ENCODE results near the gene SLC6A6.

Gene SLC6A6

DNA sequence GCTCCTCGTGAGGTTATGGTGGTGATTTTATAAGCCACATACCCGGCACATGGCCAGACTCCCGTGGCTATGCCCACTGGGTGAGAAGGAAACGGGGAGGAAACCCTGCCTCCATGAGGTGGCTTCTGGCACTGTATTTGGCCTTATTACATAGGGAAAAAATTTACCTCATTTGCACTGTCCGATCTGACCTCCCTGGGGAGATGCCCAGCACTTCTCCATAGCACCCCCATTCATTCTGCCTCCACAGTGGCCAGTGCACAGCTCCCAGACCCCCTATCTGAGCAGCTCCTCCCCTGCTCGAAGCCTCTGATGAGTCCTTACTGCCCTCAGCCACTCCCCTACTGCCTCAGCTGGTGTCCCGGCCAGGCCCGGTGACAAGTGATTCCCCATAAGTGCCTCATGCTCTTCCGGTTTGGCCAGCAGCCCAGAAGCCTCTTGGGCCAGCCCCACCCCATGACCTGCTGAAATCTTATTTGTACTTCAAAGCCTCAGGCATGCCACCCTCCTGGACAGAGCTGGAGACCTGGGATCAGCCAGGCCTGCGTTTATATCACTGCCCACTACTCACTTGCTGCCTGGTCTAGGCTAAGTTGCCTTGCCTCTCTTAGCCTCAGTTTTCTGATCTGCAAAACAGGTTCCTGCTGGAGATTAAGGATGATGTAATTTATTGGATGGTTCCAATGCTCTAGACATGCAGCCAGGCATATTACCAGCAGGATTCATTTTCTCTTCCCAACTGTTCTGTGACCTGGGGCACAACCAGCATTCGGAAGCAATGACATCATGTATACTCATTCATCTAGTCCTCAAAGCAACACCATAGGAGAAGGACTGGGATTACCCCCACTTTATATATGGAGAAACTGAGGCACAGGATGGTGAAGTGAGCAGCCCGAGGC, 30.6 kb upstream of the SLC6A6 start:
- peak in 1 of 58 donors; percentile 16 for DNase-seq

DNA sequence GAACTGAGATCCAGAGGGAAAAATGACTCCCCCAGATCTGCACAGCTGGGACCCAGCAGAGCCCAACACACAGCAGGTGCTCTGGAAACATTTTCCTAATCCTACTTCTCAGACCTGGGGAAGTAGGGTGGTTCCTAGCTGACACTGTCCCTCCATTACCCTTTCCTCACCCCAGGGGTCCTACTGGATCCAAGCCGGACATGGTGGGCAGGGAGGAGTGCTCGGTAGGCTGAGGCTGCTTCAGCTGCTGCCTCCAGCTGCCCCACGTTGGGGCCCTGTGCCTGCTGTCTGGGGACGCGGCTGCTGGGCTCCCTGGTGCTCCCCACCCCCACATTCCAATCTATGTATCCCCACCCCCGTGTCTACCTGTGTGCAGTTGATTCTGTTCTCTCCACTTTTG, 29.8 kb upstream of the SLC6A6 start:
- no peak for DNase-seq

DNA sequence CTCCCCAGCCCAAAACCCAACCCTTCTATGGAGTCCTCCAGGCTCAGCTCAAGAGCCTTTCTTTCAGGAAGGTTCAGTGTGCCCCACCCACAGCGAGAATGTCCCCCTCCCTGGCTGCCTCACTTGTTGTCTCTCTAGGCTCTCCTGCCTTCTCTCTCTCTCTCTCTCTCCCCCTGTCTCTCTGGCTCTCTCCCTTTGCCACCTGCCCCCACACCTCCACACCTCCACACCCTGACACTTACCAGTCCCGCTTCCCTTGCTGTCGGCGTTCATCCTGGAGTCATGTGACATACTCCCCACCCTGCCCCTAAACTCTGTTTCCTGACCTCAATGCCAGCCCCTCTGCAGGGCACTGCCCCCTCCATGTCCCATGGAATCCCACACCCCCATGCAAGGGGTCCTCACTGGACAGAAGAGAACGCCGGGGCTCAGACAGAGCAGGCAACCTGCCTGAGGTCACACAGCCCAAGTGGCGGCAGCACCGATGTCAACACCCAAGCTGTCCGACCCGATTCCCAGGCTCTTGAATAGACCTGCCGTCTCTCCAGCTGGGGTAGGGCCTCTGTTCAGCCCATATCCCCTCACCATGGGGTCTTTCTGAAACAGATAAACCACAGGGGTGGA, 28.5 kb upstream of the SLC6A6 start:
- no peak for DNase-seq

DNA sequence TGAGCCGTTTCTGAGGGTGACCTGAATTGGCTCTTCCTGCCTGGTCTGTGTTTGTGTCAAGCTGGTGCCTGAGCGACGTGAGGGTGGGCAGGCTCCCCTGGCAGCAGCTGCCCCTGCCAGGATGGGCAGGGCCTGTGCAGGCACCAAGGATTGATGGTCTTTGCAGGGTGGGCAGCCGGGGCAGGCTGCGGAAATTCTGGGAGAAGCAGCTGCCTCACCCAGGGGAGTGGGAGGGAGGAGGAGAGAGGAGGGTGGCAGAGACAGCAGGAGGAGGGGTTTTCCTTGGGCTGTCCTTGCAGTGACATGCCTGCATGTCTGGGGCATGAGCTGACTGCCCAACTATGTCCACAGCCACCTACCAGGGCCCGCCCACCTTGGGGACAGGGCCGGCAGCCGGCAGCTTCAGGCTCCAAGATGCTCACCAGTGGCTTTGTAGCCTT, 27.9 kb upstream of the SLC6A6 start:
- DNase-seq: no peak

DNA sequence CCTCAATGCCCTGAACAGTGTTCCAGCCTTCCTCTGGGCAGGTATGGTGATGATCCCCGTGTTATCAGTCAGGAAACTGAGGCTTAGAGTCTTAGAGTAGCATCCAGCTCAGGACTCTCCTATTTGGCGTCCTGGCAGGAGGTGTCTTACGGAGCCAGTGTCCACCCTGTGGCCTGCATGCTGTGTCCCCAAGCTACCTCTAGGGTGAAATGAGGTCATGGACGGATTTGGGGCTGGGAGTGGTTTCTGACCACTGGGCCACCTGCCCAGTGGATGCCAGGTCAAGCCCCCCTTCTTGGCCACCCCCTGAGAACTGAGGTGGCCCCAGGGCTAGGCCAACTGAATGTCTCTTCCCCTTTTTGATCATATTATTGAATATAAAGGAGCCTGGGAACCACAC, 27.2 kb upstream of the SLC6A6 start:
- no peak for DNase-seq

DNA sequence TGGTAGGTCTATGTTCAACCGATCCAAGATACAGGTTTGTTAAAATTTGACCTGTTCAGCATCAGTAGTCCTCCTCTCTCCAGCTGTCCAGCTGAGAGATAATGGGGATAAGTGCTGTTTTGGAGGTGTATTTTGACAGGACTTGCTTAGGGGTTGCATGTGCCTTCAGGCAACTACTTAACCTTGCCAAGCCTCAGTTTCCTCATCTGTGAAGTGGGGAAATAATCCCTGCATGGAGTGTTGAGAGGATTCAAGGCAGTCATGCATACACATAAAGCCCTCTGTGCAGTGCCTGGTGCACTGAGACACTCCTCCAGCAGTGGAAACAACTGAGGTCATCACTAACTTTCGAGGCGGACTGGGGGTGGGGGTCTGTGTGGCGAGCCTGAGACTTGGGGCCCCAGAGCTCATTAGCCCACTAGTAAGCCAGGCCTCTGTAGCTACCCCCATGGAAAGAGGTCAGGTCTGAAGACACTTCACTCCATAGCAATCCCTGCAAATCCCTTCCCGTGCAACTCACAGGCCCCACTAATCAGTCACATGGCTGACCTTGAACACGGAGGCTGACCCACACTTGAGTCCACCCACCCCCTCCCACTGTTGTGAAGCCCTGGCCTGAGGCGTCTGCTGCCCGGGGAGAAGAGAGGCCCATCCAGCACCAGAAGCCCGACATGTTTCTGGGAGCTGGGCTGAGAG, 25.9 kb upstream of the SLC6A6 start:
- DNase-seq: no peak

DNA sequence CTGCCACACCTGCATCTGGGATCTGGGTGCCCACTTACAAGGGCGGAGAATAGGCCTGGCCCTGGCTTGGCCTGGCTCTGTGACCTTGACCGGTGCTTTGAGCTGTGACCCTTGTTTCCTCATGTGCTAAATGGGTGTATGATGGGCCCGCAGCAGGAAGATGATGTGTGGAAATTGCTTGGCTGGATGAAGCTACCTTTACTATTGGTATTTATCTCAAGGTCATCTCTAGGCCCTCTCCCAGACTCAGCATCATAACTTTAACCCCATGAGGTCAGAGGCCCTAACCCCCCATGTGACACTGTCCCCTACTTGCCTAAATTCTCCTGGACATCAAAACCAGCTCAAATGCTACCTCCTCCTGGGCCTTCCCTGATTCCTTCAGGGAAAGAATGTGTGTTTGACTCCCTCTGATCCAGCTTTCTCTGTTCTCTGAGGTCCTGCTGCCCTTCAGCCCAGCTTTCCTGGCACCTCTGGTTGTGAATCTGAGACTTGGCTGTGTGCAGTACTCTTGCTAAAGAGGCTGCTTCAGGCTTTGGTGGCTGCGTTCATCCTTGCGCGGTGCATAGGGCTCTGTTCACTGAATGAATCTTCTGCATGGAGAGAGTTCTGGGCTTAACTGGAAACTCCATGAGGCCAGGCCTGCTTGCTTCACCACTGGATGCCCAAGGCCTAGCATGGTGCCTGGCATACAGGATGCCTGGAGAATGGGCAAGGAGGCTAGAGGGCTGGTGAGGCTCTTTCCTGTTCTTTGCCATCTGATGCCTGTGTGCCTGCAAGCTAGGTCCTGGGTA, 25.2 kb upstream of the SLC6A6 start:
- DNase-seq: no peak

DNA sequence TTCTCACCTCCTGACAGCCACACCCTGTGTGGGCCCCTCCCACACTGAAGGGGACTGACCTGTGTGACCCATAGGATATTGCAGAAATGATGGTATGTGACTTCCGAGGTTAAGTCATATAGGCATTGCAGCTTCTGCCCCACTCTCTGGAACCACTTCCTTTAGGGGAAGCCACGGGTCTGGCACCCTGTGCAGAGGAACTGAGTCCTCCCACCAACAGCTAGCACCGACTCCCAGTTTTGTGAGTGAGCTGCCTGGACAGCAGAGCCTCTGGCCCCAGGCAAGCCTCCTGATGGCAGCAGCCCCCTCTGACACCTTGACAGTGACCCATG, 24.6 kb upstream of the SLC6A6 start:
- peak in 2 of 58 donors; percentile 14 to 17 for DNase-seq

DNA sequence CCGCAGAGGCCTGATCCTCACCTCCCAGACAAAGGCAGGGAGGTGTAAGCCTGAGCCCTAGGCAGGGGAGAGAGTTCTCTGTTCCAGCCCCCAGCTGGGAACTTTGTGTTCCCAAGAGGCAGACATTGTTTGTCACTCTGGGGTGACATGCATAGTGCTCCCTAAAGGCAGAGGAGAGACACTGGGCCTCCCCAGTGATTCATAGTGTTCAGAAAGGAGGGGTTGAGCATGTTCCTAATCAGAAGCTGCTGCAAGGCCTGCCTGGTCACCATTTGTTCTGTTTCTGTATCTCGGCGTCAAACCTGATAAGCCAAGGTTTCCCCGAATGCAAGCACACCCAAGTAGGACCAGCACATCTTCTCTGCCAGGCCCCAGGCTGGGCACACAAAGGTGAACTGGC, 24.0 kb upstream of the SLC6A6 start:
- no peak for DNase-seq

DNA sequence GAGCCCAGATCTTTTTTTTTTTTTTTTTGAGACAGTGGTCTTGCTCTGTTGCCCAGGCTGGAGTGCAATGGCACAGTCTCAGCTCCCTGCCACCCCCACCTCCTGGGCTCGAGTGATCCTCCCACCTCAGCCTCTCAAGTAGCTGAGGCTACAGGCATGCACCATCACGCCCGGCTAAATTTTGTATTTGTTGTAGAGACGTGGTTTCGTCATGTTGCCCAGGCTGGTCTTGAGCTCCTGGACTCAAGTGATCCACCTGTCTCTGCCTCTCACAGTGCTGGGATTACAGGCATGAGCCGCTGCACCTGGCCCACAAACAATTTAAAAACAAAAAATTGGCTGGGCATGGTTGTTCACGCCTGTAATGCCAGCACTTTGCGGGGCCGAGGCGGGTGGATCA, 22.6 kb upstream of the SLC6A6 start:
- DNase-seq: no peak

DNA sequence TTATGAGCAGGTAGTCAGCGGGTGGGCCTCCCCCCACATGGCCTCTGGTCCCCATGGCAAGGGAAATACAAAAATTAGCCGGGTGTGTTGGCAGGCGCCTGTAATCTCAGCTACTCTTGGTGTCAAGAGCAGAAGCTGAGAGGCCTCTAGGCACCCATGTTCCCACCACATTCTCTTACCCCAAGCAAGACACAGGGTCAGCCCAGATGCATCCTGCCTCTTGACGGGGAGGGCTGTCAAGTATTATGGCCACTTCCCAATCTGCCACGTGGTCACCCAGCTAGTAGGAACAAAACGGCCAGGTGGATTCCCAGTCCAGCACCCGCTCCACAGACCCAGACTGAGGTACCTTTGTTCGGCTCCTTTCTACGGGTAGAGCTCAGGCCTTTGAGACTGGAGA, 16.2 kb upstream of the SLC6A6 start:
- no peak for DNase-seq

DNA sequence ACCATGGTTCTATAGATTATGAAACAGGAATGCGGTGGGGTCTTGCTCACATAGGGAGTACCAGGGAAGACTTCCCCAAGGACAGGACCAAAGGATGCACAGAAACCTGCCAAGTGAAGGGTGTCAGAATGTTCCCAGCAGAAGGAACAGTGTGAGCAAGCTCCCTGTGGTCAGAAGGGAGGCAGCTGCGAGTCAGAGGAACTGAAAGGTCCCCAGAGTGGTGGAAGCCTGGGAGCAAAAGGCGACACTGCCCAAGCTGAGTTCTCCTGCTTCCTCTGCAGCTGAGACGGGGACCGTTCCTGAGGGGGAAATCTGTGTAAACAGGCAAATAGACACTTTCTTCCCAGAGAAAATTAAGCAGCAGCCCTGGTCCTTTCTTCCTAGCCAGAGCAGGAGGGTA, 14.2 kb upstream of the SLC6A6 start:
- peak in 1 of 58 donors; percentile 4 for DNase-seq

DNA sequence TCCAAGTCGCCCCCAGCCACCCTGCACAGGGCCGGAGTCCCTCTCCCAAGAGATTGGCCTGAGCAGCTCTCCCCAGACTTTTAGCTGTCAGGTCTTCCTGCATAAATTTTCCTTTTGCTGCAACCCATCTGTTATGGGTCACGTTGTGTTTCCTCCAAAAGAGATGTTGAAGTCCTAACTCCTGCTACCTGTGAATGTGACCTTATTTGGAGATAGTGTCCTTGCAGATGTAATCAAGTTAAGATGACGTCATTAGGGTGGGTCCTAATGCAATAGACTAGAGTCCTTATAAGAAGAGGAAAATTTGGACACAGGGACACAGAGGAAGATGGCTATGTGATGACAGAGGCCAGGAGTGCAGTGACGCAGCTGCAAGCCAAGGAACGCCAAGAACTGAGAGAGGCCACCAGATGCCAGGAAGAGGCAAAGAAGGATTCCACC, 13.2 kb upstream of the SLC6A6 start:
- no peak for DNase-seq

DNA sequence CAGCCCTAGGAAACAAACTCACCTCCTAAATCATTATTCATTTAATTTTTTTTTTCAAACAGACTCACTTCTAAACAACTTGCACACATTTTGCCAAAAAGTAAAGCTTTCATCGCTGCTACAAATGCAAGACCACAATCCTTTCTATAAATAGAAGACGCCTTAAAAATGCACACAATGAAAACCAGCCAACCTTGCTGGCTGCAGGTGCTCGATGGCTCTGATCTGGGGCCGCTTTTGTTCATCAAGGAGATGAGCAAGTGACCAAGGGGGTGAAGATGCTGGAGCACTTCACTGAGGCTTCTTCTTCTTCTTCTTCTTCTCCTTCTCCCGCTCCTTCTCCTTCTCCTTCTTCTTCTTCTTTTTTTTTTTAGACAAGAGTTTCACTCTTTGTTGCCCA, 12.7 kb upstream of the SLC6A6 start:
- DNase-seq: no peak

DNA sequence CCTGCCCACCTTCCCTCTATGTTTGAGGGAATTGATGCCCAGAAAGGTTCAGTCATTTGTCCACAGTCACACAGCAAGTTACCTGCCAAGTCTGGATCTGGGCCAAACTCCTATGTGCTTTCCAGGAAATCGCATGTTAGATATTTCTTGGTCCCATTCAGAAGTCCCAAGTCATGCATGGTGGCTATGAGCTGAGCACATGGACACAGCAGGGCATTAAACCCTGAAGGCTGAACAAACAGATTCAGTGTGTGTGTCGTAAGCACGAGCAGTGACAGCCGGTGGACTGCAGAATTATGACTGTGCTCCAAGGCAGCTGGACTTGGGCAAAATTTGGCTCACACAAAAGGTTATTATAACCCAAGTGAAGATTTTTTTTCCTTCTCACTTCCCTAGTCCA, 11.4 kb upstream of the SLC6A6 start:
- peak in 17 of 58 donors; percentile 10 to 54 (median 21) for DNase-seq

DNA sequence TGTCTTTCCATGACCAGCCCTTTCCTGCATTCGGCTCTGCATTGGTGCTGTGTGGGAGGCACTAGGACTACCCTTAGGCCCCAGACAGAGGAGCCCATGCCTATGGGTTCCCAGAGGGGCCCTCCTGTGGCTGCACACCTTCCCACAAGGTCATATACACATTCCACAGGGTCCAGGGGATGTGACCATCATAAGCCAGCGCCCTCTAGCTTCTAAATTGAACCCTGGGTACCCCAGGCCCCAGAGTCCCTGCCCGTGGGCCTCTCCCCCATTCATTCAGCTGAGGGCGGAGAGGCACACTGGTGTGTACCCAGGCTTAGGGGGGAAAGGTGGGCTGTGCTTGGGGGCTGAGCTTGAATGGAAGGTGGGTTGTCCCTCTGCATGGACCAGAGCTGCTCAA, 10.2 kb upstream of the SLC6A6 start:
- no peak for DNase-seq

DNA sequence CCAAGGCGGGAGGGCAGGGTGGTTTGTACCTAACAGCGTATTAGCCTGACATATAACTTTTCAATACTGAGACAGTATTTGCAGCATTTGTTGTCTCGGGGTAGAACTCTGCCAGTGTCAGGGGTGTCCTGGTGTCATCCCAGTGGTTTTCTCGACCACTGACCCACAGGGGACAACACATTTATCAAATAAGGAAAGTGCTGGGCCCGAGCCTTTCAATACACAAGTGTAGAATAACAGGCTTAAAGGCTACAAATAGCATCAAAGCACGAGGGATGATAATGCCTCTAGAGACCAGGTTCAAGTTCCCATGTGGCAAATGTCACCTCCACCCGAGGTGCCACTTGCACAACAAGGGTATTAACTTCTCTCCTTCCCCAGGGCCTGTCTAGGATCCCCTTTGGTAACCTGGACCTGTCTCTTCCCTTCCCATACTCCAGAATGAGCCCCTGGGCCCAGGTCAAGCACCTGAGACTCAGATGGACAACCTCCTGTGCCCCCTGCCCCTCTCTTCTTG, 9.5 kb upstream of the SLC6A6 start:
- no peak for DNase-seq

DNA sequence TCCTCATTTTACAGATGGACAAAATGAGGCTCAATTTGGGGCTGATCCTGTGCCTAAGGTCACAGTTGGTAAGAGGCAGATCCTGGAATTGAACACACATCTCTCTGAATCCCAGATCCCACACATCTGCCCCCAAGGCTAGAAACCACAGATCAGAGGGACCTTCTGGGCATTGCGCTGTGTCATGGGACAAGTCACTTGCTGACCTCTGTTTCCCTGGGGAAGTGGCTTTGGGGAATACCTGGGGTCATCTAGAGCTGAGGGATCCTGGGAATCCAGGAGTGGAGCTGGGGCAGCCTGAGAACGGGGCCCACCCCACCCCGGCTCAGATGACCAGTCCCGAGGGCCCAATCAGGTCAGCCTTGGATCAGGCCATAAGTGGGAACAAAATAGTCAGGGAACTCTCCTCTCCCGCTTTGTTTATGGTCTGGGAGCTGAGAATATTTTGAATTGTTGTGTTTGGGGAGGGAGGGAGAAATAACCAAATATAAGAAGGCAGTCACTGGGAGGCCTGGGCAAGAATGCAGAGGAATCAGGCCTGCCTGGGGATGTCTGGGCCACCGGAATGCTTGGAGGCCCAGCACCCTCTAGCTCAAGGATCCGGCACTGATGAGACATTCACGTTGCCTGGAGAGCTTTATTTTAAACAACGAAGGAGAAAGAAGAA, 8.8 kb upstream of the SLC6A6 start:
- DNase-seq: no peak

DNA sequence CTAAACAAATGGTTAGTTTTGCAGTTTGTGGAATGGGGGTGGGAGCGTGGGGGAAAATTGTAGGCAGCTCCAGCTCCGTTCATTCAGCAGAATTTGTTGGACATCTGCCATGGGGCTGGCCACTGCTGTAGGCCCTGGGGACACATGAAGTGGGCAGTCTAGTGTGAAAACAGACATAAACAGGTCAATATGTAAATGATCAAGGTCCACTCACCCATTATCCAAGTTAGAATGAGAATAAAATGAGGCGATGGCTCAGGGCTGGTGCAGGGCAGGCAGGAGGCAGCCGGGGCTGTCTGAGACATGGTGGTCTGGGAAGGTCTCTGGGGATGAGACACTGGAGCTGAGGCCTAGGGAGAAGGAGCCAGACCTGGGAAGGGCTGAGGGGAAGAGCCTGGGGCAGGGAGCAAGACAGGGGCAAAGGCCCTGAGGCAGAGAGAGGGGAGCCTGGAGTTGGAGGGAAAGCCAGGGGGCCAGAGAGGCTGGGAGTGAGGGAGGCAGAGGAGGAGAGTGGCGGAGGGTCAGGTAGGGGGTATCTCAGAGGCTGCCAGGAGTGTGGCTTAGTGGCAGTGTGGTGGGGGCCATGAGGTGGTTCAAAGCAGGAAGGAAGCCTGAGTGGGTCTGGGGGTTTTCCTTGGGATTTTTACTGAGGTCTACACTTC, 6.2 kb upstream of the SLC6A6 start:
- DNase-seq: no peak

DNA sequence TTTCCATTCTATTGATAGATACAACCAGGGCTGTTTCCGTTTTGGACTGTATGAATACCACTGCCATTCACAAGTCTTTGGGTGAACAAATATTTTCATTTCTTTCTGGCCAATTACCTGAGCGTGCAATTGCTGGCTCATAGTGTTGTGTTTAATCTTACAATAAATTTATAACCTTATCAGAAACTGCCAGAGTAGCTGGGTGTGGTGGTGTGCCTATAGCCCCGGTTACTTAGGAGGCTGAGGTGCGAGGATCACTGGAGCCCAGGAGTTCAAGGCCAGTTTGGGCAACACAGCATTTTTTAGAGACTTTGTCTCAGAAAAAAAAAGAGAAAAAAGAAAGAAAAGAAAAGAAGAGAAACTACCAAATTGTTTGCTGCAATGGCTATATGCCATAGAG, 5.4 kb upstream of the SLC6A6 start:
- DNase-seq: no peak
